Fibroblast of lung (primary cell): Measurements from ENCODE around the gene CCR7. TPM values are rescaled to one million over a fixed set of nuclear protein-coding genes. Genes with fewer than 3 reads are reported as not detected.

Experiments used
- DNase-seq, 2 donors: peaks; one replicate each; pipeline versions ENCODE4 v3.0.0 to v3.0.0-alpha.2; 2010; ENCODE audit warnings: low read depth in 2 of 2
- H2AFZ ChIP-seq: 2 replicates; pipeline ENCODE4 v1.5.1; 2012; ENCODE audit warnings: low read length, control low read depth, inconsistent platforms
- H3K27ac ChIP-seq: 2 replicates; pipeline ENCODE4 v1.5.1; 2011; ENCODE audit warnings: low read length, control low read depth; ENCODE audit not compliant: insufficient read depth
- H3K27me3 ChIP-seq: 2 replicates; pipeline ENCODE4 v1.5.1; 2011; ENCODE audit warnings: mild to moderate bottlenecking, low read length; ENCODE audit not compliant: control insufficient read depth, insufficient read depth
- H3K36me3 ChIP-seq: 2 replicates; pipeline ENCODE4 v1.5.1; 2011; ENCODE audit warnings: low read length; ENCODE audit not compliant: control insufficient read depth, insufficient read depth
- H3K4me1 ChIP-seq: 2 replicates; pipeline ENCODE4 v1.5.1; 2011; ENCODE audit warnings: low read length; ENCODE audit not compliant: control insufficient read depth, insufficient read depth; ENCODE audit errors: extremely low read depth
- H3K4me2 ChIP-seq: 2 replicates; pipeline ENCODE4 v1.5.1; 2011; ENCODE audit warnings: low read length, control low read depth; ENCODE audit not compliant: insufficient read depth; ENCODE audit errors: extremely low read depth
- H3K4me3 ChIP-seq, 4 experiments: fragments of 200-600 bp in 1 of 4; sonication (generic) in 1 of 4; replicated peaks in 1 of 4; 2 replicates each; pipeline ENCODE4 v1.5.1; 2011 to 2016; ENCODE audit warnings: low read length in 4 of 4, low read depth in 3 of 4, mild to moderate bottlenecking in 3 of 4, control low read depth in 2 of 4, inconsistent platforms in 1 of 4, mixed read lengths in 1 of 4; ENCODE audit not compliant: insufficient read depth in 1 of 4; ENCODE audit errors: control extremely low read depth in 1 of 4
- H3K79me2 ChIP-seq: 2 replicates; pipeline ENCODE4 v1.5.1; 2012; ENCODE audit warnings: mild to moderate bottlenecking, low read length, inconsistent platforms; ENCODE audit not compliant: control insufficient read depth, insufficient read depth
- H3K9ac ChIP-seq: 2 replicates; pipeline ENCODE4 v1.5.1; 2011; ENCODE audit warnings: mild to moderate bottlenecking, low read length, control low read depth; ENCODE audit not compliant: insufficient read depth
- H3K9me3 ChIP-seq: 2 replicates; pipeline ENCODE4 v1.5.1; 2012; ENCODE audit warnings: low read depth, low read length; ENCODE audit not compliant: control insufficient read depth, insufficient read depth
- H4K20me1 ChIP-seq: 2 replicates; pipeline ENCODE4 v1.5.1; 2011; ENCODE audit warnings: low read length; ENCODE audit not compliant: control insufficient read depth, insufficient read depth; ENCODE audit errors: extremely low read depth
- EZH2 ChIP-seq: IDR thresholded peaks from 2 replicates; pipeline ENCODE4 v1.5.1; 2012; ENCODE audit warnings: low read length, control low read depth, mild to moderate bottlenecking; ENCODE audit errors: missing control alignments
- polyA plus RNA-seq, 2 donors: library from polyadenylated mRNA; depleted of rRNA in 1 of 2; stranded (reverse) in 1 of 2; unstranded in 1 of 2; fragments of >200 nt; gene quantifications; 2 replicates each; pipeline ENCODE4 v1.2.1, GENCODE V29; 2011 to 2012; ENCODE audit warnings: missing spikeins in 1 of 2
- total RNA-seq: library from RNA; depleted of rRNA; stranded (reverse); fragments of >200 nt; gene quantifications from 2 replicates; pipeline ENCODE4 v1.2.1, GENCODE V29; 2014
- TF ChIP-seq, protein P1 (sequence below), 2 donors: IDR thresholded peaks in 1 of 2; conservative IDR thresholded peaks in 1 of 2; 1 replicate in 1 of 2; 2 replicates in 1 of 2; pipeline ENCODE4 v1.5.1; 2011 to 2012; ENCODE audit warnings: low read length in 2 of 2, control low read depth in 1 of 2, inconsistent platforms in 1 of 2, low read depth in 1 of 2, mild to moderate bottlenecking in 1 of 2

The CCR7 gene
- total and polyA plus RNA-seq, 2 donors (not counting 1 experiment from before 2014, with no cell fraction given) = under 0.01 to 0.10 TPM

DNA sequence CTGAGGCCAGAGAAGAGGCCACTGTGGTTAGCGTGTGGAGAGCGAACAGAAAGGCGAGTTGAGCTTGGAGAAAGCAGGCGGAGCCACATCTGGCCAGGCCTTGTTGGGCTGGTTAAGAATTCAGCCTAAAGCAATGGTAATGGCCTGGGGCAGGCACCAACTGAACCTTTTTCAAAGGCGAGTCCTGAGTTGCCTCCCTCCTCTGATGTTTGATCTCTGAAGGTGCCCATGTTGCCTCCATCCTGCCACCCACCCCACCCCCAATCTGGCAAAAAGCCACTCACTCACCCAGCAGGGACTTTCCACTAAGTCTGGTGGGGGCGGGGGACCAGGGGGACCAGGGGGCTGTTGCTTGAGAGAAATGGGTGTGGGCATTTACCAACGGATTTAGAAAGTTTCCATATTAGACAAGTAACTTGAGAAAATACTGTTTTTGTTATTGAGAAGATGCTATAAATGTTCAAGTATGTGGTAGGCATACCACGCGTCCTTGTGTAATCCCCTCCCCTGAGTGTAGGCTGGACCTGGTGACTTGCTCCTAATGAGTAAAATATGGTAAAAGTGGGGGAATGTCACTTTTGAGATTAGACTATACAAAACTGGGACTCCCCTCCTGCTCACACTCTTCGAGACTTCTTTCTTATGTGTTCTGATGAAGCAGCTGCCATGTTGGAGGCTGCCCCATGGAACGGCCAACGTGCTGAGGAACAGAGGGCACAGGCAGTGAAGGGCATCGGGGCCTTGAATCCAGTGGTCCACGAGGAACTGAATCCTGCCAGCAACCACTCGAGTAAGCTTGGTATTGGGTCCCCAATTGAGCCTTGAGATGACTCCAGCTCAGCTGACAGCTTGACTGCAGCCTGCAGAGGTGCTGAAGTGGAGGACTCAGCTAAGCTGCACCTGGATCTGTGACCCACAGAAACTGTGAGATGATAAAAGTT lies 34.0 kb downstream of the CCR7 start:
- Histone ChIP-seq H3K9me3 (no peaks in the 10 kb centered on the region), H3K9ac (no peak overlapping the region), H3K4me1 (peaks cover 19% of the 10 kb centered on the region), H3K4me2 (no peak overlapping the region), H3K27me3 (no peaks in the 10 kb centered on the region), H2AFZ (no peak overlapping the region), H4K20me1 (no peaks in the 10 kb centered on the region), H3K36me3 (no peaks in the 10 kb centered on the region), H3K79me2 (no peaks in the 10 kb centered on the region), H3K27ac (no peak overlapping the region), H3K4me3 (no peak overlapping the region)
- no peak for DNase-seq
- TF ChIP-seq EZH2 = no peak
- TF ChIP-seq, protein P1, sequence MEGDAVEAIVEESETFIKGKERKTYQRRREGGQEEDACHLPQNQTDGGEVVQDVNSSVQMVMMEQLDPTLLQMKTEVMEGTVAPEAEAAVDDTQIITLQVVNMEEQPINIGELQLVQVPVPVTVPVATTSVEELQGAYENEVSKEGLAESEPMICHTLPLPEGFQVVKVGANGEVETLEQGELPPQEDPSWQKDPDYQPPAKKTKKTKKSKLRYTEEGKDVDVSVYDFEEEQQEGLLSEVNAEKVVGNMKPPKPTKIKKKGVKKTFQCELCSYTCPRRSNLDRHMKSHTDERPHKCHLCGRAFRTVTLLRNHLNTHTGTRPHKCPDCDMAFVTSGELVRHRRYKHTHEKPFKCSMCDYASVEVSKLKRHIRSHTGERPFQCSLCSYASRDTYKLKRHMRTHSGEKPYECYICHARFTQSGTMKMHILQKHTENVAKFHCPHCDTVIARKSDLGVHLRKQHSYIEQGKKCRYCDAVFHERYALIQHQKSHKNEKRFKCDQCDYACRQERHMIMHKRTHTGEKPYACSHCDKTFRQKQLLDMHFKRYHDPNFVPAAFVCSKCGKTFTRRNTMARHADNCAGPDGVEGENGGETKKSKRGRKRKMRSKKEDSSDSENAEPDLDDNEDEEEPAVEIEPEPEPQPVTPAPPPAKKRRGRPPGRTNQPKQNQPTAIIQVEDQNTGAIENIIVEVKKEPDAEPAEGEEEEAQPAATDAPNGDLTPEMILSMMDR (conservative IDR thresholded peaks at IDR 0.05 in 1 of 2, IDR thresholded peaks at IDR 0.05 in 1 of 2; ENCODE audit: low read depth in 1 of 2, low read length in 2 of 2) = no peak

DNA sequence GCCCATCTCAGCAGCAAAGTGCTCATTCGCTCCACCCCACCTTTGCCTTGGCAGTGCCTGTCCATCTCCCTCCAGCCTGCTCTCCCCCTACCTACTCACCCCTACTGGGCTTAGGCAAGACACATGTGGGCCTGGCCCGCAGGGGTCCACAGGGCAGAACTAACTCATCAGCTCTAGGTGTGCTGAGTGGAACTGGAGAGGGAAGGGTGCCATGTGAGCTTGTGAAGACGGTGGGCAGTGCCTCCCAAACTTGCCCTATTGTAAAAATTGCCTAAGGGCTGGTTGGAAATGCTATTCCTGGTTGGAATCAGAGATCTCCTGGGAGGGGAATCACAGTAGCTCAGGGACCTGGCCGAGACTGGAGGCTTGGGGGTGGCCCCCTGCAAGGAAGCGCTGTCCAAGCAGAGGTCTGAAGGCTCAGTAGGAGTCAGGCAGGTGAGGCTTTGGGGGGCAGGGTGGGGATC lies 34.7 kb downstream of the CCR7 start:
- H3K36me3 ChIP-seq = no peaks in the 10 kb centered on the region
- TF ChIP-seq, protein P1 (conservative IDR thresholded peaks at IDR 0.05 in 1 of 2, IDR thresholded peaks at IDR 0.05 in 1 of 2; ENCODE audit: low read depth in 1 of 2, low read length in 2 of 2) = no peak
- TF ChIP-seq EZH2 = no peak
- H3K79me2 ChIP-seq = no peaks in the 10 kb centered on the region
- H3K27me3 ChIP-seq = no peaks in the 10 kb centered on the region
- peaks cover 17% of the 10 kb centered on the region for H3K4me1 ChIP-seq
- no peak overlapping the region for H3K4me3 ChIP-seq
- no peak overlapping the region for H3K9ac ChIP-seq
- no peak overlapping the region for H3K27ac ChIP-seq
- no peak overlapping the region for H2AFZ ChIP-seq
- no peaks in the 10 kb centered on the region for H3K9me3 ChIP-seq
- no peak overlapping the region for H3K4me2 ChIP-seq
- DNase-seq = no peak
- H4K20me1 ChIP-seq = no peaks in the 10 kb centered on the region

DNA sequence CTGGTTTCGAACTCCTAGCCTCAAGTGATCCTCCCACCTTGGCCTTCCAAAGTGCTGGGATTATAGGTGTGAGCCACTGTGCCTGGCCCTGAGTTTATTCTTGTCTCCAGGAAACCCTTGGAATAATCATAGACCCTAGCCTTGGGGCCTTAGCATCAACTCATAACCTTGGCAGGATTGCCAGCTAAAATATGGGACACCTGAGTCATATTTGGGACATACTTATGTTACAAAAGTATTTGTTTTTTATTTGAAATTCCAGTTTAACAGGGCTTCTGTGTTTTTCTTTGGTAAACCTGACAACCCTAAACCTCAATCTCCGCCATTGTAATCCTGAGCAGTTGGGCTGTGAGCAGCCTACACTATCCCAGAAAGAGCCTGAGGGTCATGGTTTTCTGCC lies 35.3 kb downstream of the CCR7 start:
- H3K4me1 ChIP-seq = peaks cover 17% of the 10 kb centered on the region
- H3K4me2 ChIP-seq = no peak overlapping the region
- H3K36me3 ChIP-seq = no peaks in the 10 kb centered on the region
- no peaks in the 10 kb centered on the region for H4K20me1 ChIP-seq
- H3K9me3 ChIP-seq = no peaks in the 10 kb centered on the region
- no peak overlapping the region for H3K9ac ChIP-seq
- H2AFZ ChIP-seq = no peak overlapping the region
- no peak for TF ChIP-seq EZH2
- TF ChIP-seq, protein P1 (conservative IDR thresholded peaks at IDR 0.05 in 1 of 2, IDR thresholded peaks at IDR 0.05 in 1 of 2; ENCODE audit: low read depth in 1 of 2, low read length in 2 of 2) = no peak
- no peak for DNase-seq
- no peaks in the 10 kb centered on the region for H3K79me2 ChIP-seq
- no peaks in the 10 kb centered on the region for H3K27me3 ChIP-seq
- no peak overlapping the region for H3K4me3 ChIP-seq
- H3K27ac ChIP-seq = no peak overlapping the region
